ENCODE results near the gene KIF1A.
"Not testable (repeated sequence)": the region's sequence is repeated elsewhere in the genome, so short reads cannot be mapped to it uniquely, and the experiment has no call there.

KIF1A gene

GRCh38 chr2:240785424-240786335, 34.3 kb downstream of the KIF1A start:
- peak; percentile 13 for DNase-seq (ENCODE audit: low spot score)

GRCh38 chr2:240784629-240785423, 35.2 kb downstream of the KIF1A start:
- DNase-seq (ENCODE audit: low spot score) = no peak

- DNase-seq (ENCODE audit: low spot score) = no peak
Observed at GRCh38 chr2:240783819-240784621, 36.0 kb downstream of the KIF1A start.

- no peak for DNase-seq (ENCODE audit: low spot score)
Observed at GRCh38 chr2:240782886-240783818, 36.9 kb downstream of the KIF1A start.

GRCh38 chr2:240782221-240782885, 37.7 kb downstream of the KIF1A start:
- DNase-seq (ENCODE audit: low spot score) = no peak

GRCh38 chr2:240781471-240782220, 38.4 kb downstream of the KIF1A start:
- no peak for DNase-seq (ENCODE audit: low spot score)

GRCh38 chr2:240780023-240780700, 39.9 kb downstream of the KIF1A start:
- DNase-seq (ENCODE audit: low spot score) = no peak

GRCh38 chr2:240779250-240779832, 40.7 kb downstream of the KIF1A start:
- not testable (repeated sequence) for DNase-seq (ENCODE audit: low spot score)

- DNase-seq (ENCODE audit: low spot score) = no peak
Observed at GRCh38 chr2:240778426-240778825, 41.6 kb downstream of the KIF1A start.

- no peak for DNase-seq (ENCODE audit: low spot score)
Observed at GRCh38 chr2:240777456-240778212, 42.4 kb downstream of the KIF1A start.

GRCh38 chr2:240775905-240776304, 44.1 kb downstream of the KIF1A start:
- no peak for DNase-seq (ENCODE audit: low spot score)

GRCh38 chr2:240774856-240775255, 45.2 kb downstream of the KIF1A start:
- no peak for DNase-seq (ENCODE audit: low spot score)

GRCh38 chr2:240769096-240769495, 50.9 kb downstream of the KIF1A start:
- no peak for DNase-seq (ENCODE audit: low spot score)

GRCh38 chr2:240768216-240768615, 51.8 kb downstream of the KIF1A start:
- DNase-seq (ENCODE audit: low spot score) = no peak

GRCh38 chr2:240767341-240767740, 52.7 kb downstream of the KIF1A start:
- no peak for DNase-seq (ENCODE audit: low spot score)

GRCh38 chr2:240766072-240766471, 53.9 kb downstream of the KIF1A start:
- DNase-seq (ENCODE audit: low spot score) = no peak

GRCh38 chr2:240765007-240765406, 55.0 kb downstream of the KIF1A start:
- no peak for DNase-seq (ENCODE audit: low spot score)

GRCh38 chr2:240764605-240765004, 55.4 kb downstream of the KIF1A start:
- DNase-seq (ENCODE audit: low spot score) = no peak

Data from activated CD4-positive, alpha-beta T cell treated with anti-CD3 and anti-CD28 coated beads, Interleukin-2, Interleukin-4, amounts not matched to agents 100 ng/mL and 50 ng/mL, durations not matched to agents 16 hours and 8 hours (primary cell).